IPS-18a (cell line): Measurements from ENCODE around the gene CUEDC1.
A peak's percentile ranks its signal among the peaks of the same experiment; 100 is the strongest.
"Not testable (repeated sequence)": the region's sequence is repeated elsewhere in the genome, so short reads cannot be mapped to it uniquely, and the experiment has no call there.

Experiments
- H3K27ac ChIP-seq: one replicate; pipeline ENCODE4 v1.5.1; 2013; ENCODE audit warnings: low read length
- H3K27me3 ChIP-seq: one replicate; pipeline ENCODE4 v1.6.1; 2013; ENCODE audit warnings: mild to moderate bottlenecking, low read length; ENCODE audit not compliant: control insufficient read depth, insufficient read depth
- H3K36me3 ChIP-seq: one replicate; pipeline ENCODE4 v1.6.1; 2013; ENCODE audit warnings: low read depth, low read length; ENCODE audit not compliant: control insufficient read depth
- H3K4me1 ChIP-seq: one replicate; pipeline ENCODE4 v1.6.1; 2013; ENCODE audit warnings: low read depth, low read length; ENCODE audit not compliant: control insufficient read depth
- H3K4me3 ChIP-seq: one replicate; pipeline ENCODE4 v1.5.1; 2013; ENCODE audit warnings: low read length
- H3K9ac ChIP-seq: one replicate; pipeline ENCODE4 v1.6.1; 2013; ENCODE audit warnings: mild to moderate bottlenecking, low read length, moderate library complexity
- H3K9me3 ChIP-seq: one replicate; pipeline ENCODE4 v1.6.1; 2013; ENCODE audit warnings: low read depth, low read length; ENCODE audit not compliant: control insufficient read depth

The CUEDC1 gene

DNA sequence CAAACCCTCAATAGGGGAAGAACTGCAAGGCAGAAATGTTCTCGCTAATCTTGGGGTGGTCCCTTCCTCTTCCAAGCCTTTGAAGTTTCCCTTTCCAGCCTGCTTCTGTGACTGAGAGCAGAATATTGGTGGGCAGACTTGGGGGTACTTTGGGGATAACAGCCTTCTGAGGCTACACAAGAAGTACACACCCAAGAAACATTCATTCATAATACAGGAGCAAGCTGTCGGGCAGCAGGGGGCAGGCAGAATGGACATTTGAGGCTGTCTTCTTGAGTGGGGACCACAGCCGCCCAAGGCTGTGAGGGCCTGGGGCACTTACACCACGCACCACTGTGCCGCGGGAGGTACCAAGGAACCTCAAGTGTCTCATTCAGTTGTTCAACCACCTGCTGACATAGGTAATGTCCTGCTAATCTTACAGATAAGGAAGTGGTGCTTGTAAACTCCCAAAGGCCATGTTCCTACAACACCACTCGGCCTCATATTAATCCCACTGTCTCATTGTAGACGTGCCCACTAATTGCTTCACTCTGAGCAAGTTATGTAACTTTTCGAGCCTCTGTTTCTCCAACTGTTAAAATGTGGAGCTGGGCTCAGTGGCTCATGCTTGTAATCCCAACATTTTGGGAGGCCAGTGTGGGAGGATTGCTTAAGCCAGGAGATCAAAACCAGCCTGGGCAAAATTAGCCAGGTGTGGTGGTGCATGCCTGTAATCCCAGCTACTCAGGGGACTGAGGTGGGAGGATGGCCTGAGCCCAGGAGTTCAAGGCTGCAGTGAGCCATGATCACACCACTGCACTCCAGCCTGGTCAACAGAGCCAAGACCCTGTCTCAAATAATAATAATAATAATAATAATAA lies 102.9 kb downstream of the CUEDC1 start:
- Histone ChIP-seq H3K4me1 (peaks cover 5% of the 10 kb centered on the region), H3K27ac (no peak overlapping the region), H3K36me3 (no peaks in the 10 kb centered on the region), H3K27me3 (no peaks in the 10 kb centered on the region), H3K9ac (no peak overlapping the region), H3K9me3 (no peaks in the 10 kb centered on the region), H3K4me3 (no peak overlapping the region)

GRCh38 chr17:57849874-57850754 lies 105.1 kb downstream of the CUEDC1 start, which contains the start of gene MRPS23:
TSS of gene MRPS23 (minus strand) at chr17:57850044. CDS start at chr17:57850010, 34 bp downstream.
- Histone ChIP-seq H3K36me3 (peaks cover 7% of the 10 kb centered on the region), H3K9ac (peak within 1 kb of the TSS; percentile 62), H3K9me3 (no peaks in the 10 kb centered on the region), H3K27me3 (no peaks in the 10 kb centered on the region), H3K27ac (peak within 1 kb of the TSS; percentile 28), H3K4me1 (peaks cover 5% of the 10 kb centered on the region), H3K4me3 (peak within 1 kb of the TSS; percentile 90)

GRCh38 chr17:57849163-57849873 lies 105.9 kb downstream of the CUEDC1 start:
- Histone ChIP-seq H3K27me3 (no peaks in the 10 kb centered on the region), H3K36me3 (peaks cover 10% of the 10 kb centered on the region), H3K27ac (no peak overlapping the region), H3K4me3 (peak overlapping the region; percentile 90), H3K9ac (peak overlapping the region; percentile 55), H3K4me1 (peaks cover 5% of the 10 kb centered on the region), H3K9me3 (no peaks in the 10 kb centered on the region)

DNA sequence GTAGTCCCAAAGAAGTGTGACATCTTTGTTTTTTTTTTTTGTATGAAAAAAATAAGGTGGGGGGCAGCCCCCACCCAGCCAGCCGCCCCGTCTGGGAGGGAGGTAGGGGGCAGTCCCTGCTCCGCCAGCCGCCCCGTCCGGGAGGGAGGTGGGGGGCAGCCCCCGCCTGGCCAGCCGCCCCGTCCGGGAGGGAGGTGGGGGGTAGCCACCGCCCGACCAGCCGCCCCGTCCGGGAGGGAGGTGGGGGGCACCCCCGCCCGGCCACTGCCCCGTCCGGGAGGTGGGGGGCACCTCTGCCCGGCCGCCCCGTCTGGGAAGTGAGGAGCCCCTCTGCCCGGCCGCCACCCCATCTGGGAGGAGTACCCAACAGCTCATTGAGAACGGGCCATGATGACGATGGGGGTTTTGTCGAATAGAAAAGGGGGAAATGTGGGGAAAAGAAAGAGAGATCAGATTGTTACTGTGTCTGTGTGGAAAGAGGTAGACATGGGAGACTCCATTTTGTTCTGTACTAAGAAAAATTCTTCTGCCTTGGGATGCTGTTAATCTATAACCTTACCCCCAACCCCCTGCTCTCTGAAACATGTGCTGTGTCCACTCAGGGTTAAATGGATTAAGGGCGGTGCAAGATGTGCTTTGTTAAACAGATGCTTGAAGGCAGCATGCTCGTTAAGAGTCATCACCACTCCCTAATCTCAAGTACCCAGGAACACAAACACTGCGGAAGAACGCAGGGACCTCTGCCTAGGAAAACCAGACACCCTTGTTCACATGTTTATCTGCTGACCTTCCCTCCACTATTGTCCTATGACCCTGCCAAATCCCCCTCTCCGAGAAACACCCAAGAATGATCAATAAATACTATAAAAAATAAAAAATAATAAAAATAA lies 108.9 kb downstream of the CUEDC1 start:
- H3K27me3 ChIP-seq, H3K9me3 ChIP-seq, H3K36me3 ChIP-seq, H3K4me3 ChIP-seq, H3K4me1 ChIP-seq, H3K9ac ChIP-seq, H3K27ac ChIP-seq: not testable (repeated sequence)

GRCh38 chr17:57842280-57842679 lies 112.9 kb downstream of the CUEDC1 start:
- Histone ChIP-seq H3K27me3 (no peaks in the 10 kb centered on the region), H3K9me3 (no peaks in the 10 kb centered on the region), H3K36me3 (peaks cover 34% of the 10 kb centered on the region), H3K9ac (no peak overlapping the region), H3K4me3 (no peak overlapping the region), H3K4me1 (no peaks in the 10 kb centered on the region), H3K27ac (no peak overlapping the region)

GRCh38 chr17:57839571-57839923 lies 115.7 kb downstream of the CUEDC1 start:
- no peak overlapping the region for H3K4me3 ChIP-seq
- H3K27ac ChIP-seq = no peak overlapping the region
- no peak overlapping the region for H3K9ac ChIP-seq
- no peaks in the 10 kb centered on the region for H3K27me3 ChIP-seq
- H3K36me3 ChIP-seq = peaks cover 24% of the 10 kb centered on the region
- H3K9me3 ChIP-seq = no peaks in the 10 kb centered on the region
- H3K4me1 ChIP-seq = no peaks in the 10 kb centered on the region

DNA sequence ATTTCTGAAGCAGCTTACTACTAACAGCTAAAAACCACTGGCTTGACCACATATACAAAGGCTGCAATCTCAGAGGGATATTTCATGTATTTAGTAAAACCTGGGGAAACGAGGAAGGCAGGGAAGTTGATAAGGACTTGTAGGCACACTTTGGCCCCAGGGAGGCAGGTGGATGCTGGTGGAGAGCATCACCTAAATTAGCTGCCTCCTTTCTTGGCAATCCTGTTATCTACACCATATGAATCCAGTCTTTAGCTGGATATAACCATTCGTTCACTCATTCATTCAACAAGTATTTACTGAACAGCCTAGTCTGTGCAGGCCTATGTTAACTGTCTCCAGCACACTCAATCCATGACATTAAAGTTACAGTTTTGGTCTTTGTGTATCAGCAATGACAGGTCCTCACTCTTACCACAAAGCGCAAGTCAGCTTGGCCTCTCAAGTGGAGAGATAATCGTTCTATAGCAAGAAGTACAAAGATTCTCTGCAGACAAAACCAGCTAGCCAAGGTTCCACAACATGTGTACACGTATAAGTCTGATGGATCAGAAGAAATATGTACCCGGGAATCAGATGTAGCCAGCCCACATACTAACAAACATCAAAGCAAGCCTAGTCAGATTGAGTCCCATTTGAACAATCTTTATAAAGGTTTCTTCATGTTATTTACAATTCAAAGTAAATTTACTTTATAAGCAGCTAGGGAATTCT lies 116.2 kb downstream of the CUEDC1 start:
- no peaks in the 10 kb centered on the region for H3K4me1 ChIP-seq
- H3K4me3 ChIP-seq = no peak overlapping the region
- no peak overlapping the region for H3K9ac ChIP-seq
- no peaks in the 10 kb centered on the region for H3K9me3 ChIP-seq
- no peak overlapping the region for H3K27ac ChIP-seq
- H3K36me3 ChIP-seq = peaks cover 24% of the 10 kb centered on the region
- no peaks in the 10 kb centered on the region for H3K27me3 ChIP-seq

DNA sequence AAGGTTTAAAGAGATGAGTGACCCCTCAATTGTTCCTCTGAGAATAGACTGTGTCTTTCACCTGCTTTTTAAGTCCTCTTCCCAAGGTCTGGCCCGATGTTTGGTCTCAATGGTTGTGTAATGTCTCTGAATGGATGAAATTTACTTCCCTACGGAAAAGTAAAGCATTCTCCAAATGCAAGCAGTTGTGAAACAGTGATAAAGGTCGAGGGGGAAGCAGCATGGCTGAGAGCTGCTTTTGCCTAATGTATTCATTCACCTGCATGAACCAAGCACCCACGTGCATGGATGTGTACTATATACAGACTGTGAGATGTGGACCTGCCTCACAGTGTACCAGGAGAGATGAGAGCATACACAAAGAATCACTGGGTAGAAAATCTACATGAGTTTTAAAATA lies 116.8 kb downstream of the CUEDC1 start:
- H3K4me1 ChIP-seq = no peaks in the 10 kb centered on the region
- H3K9me3 ChIP-seq = no peaks in the 10 kb centered on the region
- peaks cover 24% of the 10 kb centered on the region for H3K36me3 ChIP-seq
- H3K27ac ChIP-seq = no peak overlapping the region
- no peak overlapping the region for H3K4me3 ChIP-seq
- H3K27me3 ChIP-seq = no peaks in the 10 kb centered on the region
- no peak overlapping the region for H3K9ac ChIP-seq

- Histone ChIP-seq H3K4me1 (peaks cover 10% of the 10 kb centered on the region), H3K27ac (no peak overlapping the region), H3K4me3 (no peak overlapping the region)
Observed at GRCh38 chr17:57835333-57835900, 119.8 kb downstream of the CUEDC1 start.

DNA sequence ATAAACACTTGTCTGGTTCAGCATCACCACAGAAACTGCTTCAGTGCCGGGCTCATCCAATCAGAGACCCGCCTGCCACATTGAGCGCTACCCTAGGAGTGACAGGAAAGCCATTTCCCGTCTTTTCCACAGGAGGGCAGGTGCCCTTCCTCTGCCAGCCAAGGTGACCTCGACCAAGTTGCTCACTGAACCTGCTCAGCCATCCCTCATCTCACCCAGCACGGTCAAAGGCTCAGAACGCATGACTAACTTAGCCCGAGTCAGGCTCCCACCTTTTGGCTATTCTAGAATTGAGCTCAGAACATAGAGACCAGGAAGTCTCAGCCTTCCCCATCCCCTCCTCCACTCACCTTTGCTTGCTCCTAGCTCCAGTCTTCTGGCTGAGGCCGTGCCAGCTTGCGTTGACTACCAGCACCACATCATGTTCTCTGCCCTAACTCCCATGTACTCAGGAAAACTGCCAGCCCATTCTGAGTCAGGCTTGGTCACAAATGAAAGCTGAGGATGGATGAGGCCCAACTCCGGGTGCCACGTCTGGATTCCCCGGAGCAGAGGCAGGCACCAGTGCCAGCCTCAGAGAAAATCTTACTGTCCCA lies 121.0 kb downstream of the CUEDC1 start:
- H3K9me3 ChIP-seq = no peaks in the 10 kb centered on the region
- H3K36me3 ChIP-seq = peaks cover 9% of the 10 kb centered on the region
- no peak overlapping the region for H3K27ac ChIP-seq
- H3K27me3 ChIP-seq = no peaks in the 10 kb centered on the region
- H3K4me3 ChIP-seq = no peak overlapping the region
- H3K9ac ChIP-seq = no peak overlapping the region
- peaks cover 10% of the 10 kb centered on the region for H3K4me1 ChIP-seq

More at GRCh38 chr17:57835333-57835900, 119.8 kb downstream of the CUEDC1 start:
- Histone ChIP-seq H3K36me3 (peaks cover 16% of the 10 kb centered on the region), H3K27me3 (no peaks in the 10 kb centered on the region), H3K9ac (no peak overlapping the region), H3K9me3 (no peaks in the 10 kb centered on the region)
